ENCODE measurements around the gene DCAF8.

- TF ChIP-seq CTCF (IDR thresholded peaks at IDR 0.05), result no peak
- no peak for TF ChIP-seq EZH2 (IDR thresholded peaks at IDR 0.05; ENCODE audit: borderline replicate concordance, insufficient read depth, low read depth, low read length, poor library complexity, severe bottlenecking)
Measured at GRCh38 chr1:160307118-160307791, 44.9 kb upstream of the DCAF8 start.
